ENCODE measurements around the gene ABLIM3.

GRCh38 chr5:149264439-149265067, 123.3 kb downstream of the ABLIM3 start:
- TF ChIP-seq CTCF (IDR thresholded peaks at IDR 0.05) (peak; percentile 75), EZH2 (IDR thresholded peaks at IDR 0.05) (peak; percentile 25)
